Measurements from ENCODE around the gene KCNQ1OT1.

KCNQ1OT1 gene

DNA sequence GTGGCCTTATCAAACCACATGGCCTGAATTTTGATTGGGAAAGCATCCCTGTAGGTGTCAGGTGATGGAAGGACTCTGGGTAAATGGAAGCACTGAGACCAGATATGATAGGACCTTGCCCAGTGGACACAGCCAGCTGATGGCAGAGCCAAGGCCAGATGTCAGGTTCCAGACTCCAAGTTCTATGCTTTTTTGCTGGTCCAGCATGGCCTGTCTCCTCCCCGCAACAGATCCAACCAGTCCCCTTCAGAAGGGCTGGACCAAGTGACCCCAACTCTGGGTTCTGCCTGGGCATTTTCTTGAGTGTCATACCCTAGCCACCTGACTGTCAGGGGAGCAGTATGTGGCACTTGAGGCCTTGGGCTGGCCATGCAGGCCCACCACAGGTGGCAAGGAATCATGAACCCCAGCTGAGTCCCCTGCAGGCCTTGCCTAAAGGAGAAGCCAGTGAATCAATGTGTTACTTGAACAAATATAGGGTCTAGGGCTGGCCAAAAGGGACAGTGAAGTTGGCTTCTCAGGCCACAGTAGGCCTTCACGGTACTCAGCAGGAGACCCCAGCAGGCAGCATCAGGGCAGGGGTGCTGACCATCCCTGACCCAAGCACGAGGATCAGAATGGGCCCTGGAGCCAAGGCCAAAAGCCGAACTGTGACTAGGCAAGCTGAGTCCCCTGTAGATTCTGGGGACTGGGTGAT, 27.1 kb downstream of the KCNQ1OT1 start:
- in situ Hi-C loops (cut with HindIII; ENCODE audit: low sequenced_read_pairs), result no loop called here

- in situ Hi-C loops (cut with HindIII; ENCODE audit: low sequenced_read_pairs), result no loop called here
Measured at GRCh38 chr11:2671748-2672147, 28.0 kb downstream of the KCNQ1OT1 start.

DNA sequence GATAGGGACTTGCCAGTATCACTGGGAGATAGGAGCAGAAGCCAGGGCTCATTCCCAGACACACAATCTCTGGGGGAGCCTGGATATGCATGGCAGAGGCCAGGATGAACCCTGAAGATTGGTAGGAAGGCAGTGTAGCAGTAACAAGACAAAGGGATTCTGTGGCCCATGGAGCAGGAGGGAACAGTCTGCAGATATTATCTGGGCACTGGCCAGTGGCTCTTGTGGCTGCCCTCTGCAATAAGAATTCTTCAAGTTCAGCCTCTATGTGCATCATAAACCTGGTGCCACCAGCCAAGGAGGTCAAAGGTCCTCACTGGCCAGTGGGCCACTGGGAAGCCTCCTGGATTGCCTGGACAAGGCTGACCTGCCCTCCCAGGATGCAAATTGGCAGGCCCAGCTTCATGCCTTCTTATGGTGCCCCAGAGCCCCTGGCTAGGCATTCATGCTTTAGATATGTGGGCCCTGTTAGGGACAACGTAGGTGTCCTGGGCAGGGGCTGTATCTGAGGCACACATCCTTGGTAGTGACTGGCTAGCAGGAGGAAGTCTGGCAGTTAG, 29.2 kb downstream of the KCNQ1OT1 start:
- in situ Hi-C loops (cut with HindIII; ENCODE audit: low sequenced_read_pairs), result no loop called here

- in situ Hi-C loops (cut with HindIII; ENCODE audit: low sequenced_read_pairs), result no loop called here
Measured at GRCh38 chr11:2669634-2670469, 29.9 kb downstream of the KCNQ1OT1 start.

DNA sequence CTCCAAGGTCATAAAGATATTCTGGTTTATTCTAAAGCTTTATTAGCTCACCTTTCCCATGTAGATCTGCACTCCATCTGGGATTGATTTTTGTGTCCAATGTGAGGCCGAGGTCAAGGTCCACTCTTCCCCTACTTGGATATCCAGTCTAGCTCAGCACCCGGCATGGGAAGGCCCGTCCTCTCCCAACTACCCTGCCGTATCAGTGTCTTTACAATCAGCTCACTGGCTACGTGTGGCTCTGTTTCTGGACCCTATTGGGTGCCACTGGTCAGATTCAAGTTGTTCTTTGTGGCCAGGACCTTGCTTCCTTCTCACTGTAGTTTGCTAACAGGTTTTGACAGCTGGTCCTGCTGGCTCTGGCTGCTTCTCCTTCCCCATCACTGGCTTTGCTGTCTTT, 30.9 kb downstream of the KCNQ1OT1 start:
- in situ Hi-C loops (cut with HindIII; ENCODE audit: low sequenced_read_pairs), result no loop called here

- in situ Hi-C loops (cut with HindIII; ENCODE audit: low sequenced_read_pairs), result no loop called here
Measured at GRCh38 chr11:2667940-2668339, 31.9 kb downstream of the KCNQ1OT1 start.

DNA sequence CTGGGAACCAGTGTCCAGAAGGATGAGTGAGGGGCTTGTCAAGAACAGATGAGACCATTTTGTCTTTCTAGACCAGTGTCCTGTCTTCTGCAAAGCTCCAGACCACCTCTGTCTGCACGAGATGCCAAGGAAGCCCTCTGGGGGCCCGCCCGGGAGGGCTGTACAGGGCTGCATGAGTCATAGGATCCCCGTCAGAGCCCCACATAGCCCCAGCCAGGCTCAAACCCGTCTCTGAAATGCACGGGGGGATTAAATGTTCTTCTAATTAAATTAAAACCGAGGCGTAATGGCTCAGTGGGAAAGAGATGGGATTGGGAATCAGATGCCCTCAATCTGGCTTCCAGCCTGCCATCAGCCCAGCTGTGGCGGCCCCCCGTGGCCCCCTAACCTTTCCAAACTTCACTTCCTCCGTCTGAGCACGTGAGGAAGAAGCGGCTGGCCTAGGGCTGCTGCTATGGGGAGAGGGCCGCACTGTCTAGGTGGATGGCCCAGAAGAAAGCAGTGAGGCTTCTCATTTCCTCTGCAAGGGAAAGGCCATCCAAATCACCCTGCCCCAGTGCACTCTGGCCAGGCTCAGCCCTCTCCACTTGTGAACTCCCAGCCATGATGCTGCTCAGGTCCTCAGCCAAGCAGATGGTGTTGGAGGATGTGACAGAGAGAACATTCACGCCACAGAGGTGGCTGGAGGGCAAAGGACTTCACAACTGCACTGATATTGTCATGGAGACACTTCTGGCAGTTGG, 32.8 kb downstream of the KCNQ1OT1 start:
- in situ Hi-C loops (cut with HindIII; ENCODE audit: low sequenced_read_pairs), result no loop called here

GRCh38 chr11:2666401-2666741, 33.4 kb downstream of the KCNQ1OT1 start:
- in situ Hi-C loops (cut with HindIII; ENCODE audit: low sequenced_read_pairs), result no loop called here

DNA sequence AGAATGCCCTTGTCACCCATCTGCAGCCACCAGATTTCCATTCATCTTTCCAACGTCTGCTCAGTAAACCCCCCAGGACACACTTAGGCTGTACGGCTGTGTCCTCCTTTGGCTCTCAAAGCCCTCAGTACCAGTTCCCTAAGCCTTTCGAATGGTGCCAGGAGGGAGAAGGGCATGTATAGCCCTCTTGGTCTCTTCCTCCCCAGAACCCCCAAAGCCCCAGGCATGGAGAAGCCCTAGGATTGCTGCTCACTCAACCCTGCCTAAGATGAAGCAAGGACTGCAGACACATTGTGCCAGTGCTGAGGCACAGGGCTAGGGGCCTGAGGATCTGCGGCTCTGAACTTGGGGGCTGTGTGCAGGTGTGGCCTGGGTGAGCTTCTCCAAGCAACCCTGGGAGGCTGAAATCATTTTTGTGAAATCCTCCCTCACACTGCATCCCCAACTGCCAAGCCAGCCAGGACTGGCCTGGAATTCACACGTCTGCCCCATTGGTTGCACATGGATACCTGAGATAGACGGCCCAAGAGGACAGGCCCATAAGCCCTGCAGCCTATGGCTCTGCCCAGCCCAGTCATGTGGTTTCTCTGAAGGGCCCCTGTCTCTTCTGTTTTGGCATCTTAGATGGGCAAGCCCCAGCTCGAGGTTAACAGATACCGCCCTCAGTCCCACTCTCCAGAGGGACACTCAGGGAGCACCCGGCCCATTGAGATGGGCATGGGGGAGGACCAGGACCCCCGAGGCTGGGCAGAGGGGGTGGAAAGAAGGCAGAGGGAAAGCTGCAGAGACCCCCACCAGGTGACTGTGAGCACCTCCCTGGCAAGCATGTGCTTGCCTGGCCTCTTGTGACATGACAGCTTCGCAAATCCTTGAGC, 34.0 kb downstream of the KCNQ1OT1 start:
- in situ Hi-C loops (cut with HindIII; ENCODE audit: low sequenced_read_pairs), result no loop called here

- in situ Hi-C loops (cut with HindIII; ENCODE audit: low sequenced_read_pairs), result no loop called here
Measured at GRCh38 chr11:2664791-2665525, 34.8 kb downstream of the KCNQ1OT1 start.

DNA sequence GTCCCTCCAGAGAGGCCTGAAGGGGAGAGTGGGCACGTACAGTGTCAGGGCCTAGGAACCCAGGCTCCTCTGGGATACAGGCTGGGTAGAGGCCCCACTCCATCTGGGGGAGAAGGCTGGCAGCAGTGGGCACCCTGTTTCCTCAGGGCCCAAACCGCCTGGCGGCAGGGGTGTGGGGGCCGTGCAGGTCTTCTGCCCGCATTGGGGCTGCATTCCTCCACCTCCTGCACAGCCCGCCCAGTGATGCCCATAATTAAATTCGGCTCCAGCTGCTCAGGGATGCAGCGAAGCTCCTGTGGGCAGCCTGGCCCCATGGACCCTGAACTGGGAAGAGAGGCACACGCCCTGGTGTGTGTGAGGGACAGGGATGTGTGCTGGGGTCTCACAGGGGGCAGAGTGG, 35.4 kb downstream of the KCNQ1OT1 start:
- in situ Hi-C loops (cut with HindIII; ENCODE audit: low sequenced_read_pairs), result no loop called here

GRCh38 chr11:2663915-2664314, 35.9 kb downstream of the KCNQ1OT1 start:
- in situ Hi-C loops (cut with HindIII; ENCODE audit: low sequenced_read_pairs), result no loop called here

DNA sequence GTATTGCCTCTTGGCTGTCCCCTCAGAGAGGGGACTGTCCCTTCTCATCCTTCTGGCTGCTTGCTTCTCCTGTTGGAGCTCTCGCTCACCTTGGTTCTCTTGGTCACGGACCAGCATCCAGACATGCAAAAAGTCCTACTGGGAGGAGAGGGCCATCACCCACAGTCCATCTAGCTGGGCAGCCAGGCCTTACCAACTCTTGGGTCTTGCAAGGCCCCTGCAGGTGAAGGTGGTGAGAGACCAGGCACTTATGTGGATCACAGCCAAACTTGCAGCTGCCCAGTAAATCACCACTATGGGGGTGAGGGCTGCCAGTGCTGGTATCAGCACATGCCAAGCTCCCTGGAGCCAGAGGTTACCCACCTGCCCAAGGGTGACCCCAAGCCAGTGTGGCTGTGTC, 36.3 kb downstream of the KCNQ1OT1 start:
- in situ Hi-C loops (cut with HindIII; ENCODE audit: low sequenced_read_pairs), result no loop called here

DNA sequence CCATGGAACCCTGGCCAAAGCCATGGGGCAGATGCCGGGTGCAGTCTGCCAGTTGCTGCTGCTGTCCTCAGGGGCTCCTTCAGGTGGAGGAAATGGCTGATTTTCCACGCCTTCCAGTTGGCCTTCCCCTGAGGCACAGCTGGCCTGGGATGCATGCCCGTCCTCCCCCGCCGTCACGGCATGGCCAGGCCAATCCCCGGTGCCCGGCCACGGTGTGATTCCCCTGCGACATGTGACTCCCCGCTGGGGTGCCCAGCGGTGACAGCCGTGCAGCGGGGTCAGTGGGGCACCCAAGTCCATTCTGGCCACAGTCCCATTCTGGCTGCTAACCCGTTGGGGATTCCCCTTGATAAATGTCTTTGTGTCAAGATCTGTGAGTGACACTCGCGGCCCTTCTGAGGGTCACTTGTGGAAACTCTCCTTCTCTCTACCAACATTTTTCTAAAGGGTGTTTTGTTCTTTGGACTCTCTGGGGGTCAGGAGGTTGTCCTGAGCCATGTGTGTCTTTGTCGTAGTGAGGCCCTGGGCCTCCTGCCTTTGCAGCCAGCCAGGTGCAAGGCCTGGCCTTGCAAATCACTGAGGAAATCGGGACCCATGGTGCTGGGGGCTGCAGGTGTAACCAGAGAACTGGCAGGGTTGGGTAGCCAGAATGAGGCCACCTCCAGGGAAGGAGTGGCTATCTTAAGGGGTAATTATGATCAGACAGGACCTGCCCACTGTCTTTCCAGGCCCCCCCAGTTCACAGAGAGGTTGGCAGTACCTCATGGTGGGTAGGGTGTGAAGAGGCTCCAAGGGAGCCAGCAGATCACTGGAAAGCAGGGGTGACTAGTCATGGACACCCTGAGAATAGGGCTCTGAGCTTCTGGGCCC, 37.1 kb downstream of the KCNQ1OT1 start:
- in situ Hi-C loops (cut with HindIII; ENCODE audit: low sequenced_read_pairs), result no loop called here

DNA sequence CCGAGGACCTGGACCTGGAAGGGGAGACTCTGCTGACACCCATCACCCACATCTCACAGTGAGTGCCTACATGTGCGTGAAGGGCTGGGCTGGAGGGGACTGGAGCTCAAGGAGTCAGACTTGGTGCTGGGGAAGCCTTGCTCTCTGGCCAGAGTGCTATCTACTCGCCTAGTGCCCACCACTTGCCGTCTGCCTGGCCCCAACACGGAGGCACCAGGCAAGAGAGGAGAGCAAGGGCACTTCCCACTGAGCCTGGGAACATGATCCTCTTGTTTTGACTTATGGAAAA, 37.8 kb downstream of the KCNQ1OT1 start:
- in situ Hi-C loops (cut with HindIII; ENCODE audit: low sequenced_read_pairs), result no loop called here

DNA sequence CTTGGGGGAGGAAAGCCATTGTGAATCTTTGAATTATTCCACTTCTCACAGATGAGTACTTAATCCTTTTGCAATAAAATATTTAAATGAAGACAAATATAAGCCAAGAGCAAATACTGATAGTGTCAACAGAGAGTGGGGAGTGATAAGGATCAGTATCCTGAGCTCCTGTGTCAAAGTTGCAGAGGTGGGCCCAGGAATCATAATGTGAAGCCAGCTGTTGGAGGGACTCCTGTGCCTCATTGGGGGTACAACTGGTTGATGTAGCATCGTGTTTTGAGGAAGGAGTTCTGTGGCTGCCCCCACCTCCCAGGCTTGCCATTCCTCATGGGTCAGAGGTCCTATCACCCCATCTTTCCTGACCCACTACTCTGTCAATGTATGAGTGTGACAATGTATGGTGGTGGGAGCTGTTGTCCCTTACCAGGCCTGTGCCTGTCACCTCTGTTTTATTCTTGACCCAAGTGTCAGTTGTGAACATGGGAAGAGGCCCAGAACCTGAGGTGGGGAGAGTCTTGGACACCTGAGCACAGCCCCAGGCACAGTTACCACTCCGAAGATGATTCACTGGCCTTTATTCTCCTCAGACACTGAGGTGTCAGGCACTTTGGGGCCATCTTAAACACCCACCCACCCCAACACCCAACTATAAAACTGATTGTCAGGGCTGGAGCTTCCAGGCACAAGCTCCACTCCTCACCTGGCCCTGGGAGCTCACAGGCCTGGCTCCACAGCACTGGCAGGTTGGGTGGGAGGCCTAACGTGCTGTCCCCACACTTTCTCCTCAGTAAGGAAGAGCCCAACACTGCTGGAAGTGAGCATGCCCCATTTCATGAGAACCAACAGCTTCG, 38.4 kb downstream of the KCNQ1OT1 start:
- in situ Hi-C loops (cut with HindIII; ENCODE audit: low sequenced_read_pairs), result no loop called here

GRCh38 chr11:2660357-2660939, 39.3 kb downstream of the KCNQ1OT1 start:
- in situ Hi-C loops (cut with HindIII; ENCODE audit: low sequenced_read_pairs), result no loop called here

All from DLD1 (cell line).